Spinal cord (tissue), 10 donors: ENCODE data around the gene CD276. TPM values are rescaled to one million over a fixed set of nuclear protein-coding genes. Genes with fewer than 3 reads are reported as not detected.

Source experiments
- DNase-seq, 6 donors: peaks; one replicate each; pipeline versions ENCODE4 v3.0.0 to v3.0.0-alpha.2; 2013 to 2015; ENCODE audit warnings: low spot score in 6 of 6, low read depth in 4 of 6
- H3K27ac ChIP-seq: one replicate; pipeline ENCODE4 v1.5.1; 2013; ENCODE audit warnings: low read depth, low read length, control low read depth
- H3K27me3 ChIP-seq: one replicate; pipeline ENCODE4 v1.6.1; 2013; ENCODE audit warnings: low read length; ENCODE audit not compliant: control insufficient read depth, insufficient read depth
- H3K36me3 ChIP-seq: one replicate; pipeline ENCODE4 v1.6.1; 2013; ENCODE audit warnings: low read length; ENCODE audit not compliant: control insufficient read depth, insufficient read depth
- H3K4me1 ChIP-seq: one replicate; pipeline ENCODE4 v1.6.1; 2013; ENCODE audit warnings: low read length; ENCODE audit not compliant: control insufficient read depth, insufficient read depth
- H3K4me3 ChIP-seq: one replicate; pipeline ENCODE4 v1.5.1; 2013; ENCODE audit warnings: low read depth, low read length, control low read depth
- H3K9me3 ChIP-seq: one replicate; pipeline ENCODE4 v1.6.1; 2013; ENCODE audit warnings: low read length; ENCODE audit not compliant: control insufficient read depth, insufficient read depth
- WGBS: methylation state at CpG from one replicate; pipeline ENCODE4 v1.1.5; 2013; ENCODE audit warnings: missing lambda C conversion rate; ENCODE audit not compliant: insufficient coverage; 5-methylcytosine and 5-hydroxymethylcytosine counted together
- polyA plus RNA-seq, 2 donors: library from polyadenylated mRNA; unstranded; fragments of 120-200 nt; gene quantifications; one replicate each; pipeline ENCODE4 v1.2.1, GENCODE V29; 2013; ENCODE audit not compliant: insufficient read length in 2 of 2
- total RNA-seq, 2 donors: library from RNA; depleted of rRNA in 1 of 2; stranded (reverse); fragments of 120-200 nt in 1 of 2; fragments of >200 nt in 1 of 2; gene quantifications; one replicate each; pipeline versions ENCODE4 v1.2.3 to v1.2.4, GENCODE V29; 2013 to 2014
- donor health status: healthy.

The CD276 gene
- total and polyA plus RNA-seq, 4 donors: 35.7 to 125 (median 75.4) TPM

- Histone ChIP-seq H3K36me3 (peaks cover 44% of the 10 kb centered on the region), H3K27me3 (no peaks in the 10 kb centered on the region), H3K4me1 (peaks cover 37% of the 10 kb centered on the region), H3K4me3 (no peak overlapping the region), H3K9me3 (no peaks in the 10 kb centered on the region), H3K27ac (peak overlapping the region; percentile 61)
- DNase-seq: no peak
- WGBS: 92% methylated on average over 24 of the region's 25 CpGs
Observed at GRCh38 chr15:73740152-73741048, 56.2 kb downstream of the CD276 start.

- Histone ChIP-seq H3K27me3 (no peaks in the 10 kb centered on the region), H3K36me3 (peaks cover 44% of the 10 kb centered on the region), H3K4me1 (peaks cover 41% of the 10 kb centered on the region), H3K4me3 (no peak overlapping the region), H3K27ac (peak overlapping the region; percentile 61), H3K9me3 (no peaks in the 10 kb centered on the region)
- peak in 1 of 6 donors; percentile 49 for DNase-seq
- WGBS: 45% methylated on average over 2 of the region's 3 CpGs
Observed at GRCh38 chr15:73741321-73741836, 57.2 kb downstream of the CD276 start.

- Histone ChIP-seq H3K36me3 (peaks cover 43% of the 10 kb centered on the region), H3K4me1 (peaks cover 68% of the 10 kb centered on the region), H3K27ac (no peak overlapping the region), H3K27me3 (no peaks in the 10 kb centered on the region), H3K4me3 (no peak overlapping the region), H3K9me3 (no peaks in the 10 kb centered on the region)
- no peak for DNase-seq
- WGBS: 20% methylated on average over 1 of the region's 1 CpG
Observed at GRCh38 chr15:73744293-73744692, 60.1 kb downstream of the CD276 start.

- WGBS: 62% methylated on average over 7 of the region's 7 CpGs
- Histone ChIP-seq H3K36me3 (peaks cover 44% of the 10 kb centered on the region), H3K4me1 (peaks cover 76% of the 10 kb centered on the region), H3K27me3 (no peaks in the 10 kb centered on the region), H3K27ac (no peak overlapping the region), H3K9me3 (no peaks in the 10 kb centered on the region), H3K4me3 (no peak overlapping the region)
- no peak for DNase-seq
Observed at GRCh38 chr15:73745073-73745472, 60.9 kb downstream of the CD276 start.

- Histone ChIP-seq H3K36me3 (peaks cover 42% of the 10 kb centered on the region), H3K27ac (no peak overlapping the region), H3K27me3 (no peaks in the 10 kb centered on the region), H3K9me3 (no peaks in the 10 kb centered on the region), H3K4me1 (peaks cover 76% of the 10 kb centered on the region), H3K4me3 (no peak overlapping the region)
- 54% methylated on average over 7 of the region's 8 CpGs for WGBS
- peak in 1 of 6 donors; percentile 58 for DNase-seq
Observed at GRCh38 chr15:73746261-73746660, 62.1 kb downstream of the CD276 start.

GRCh38 chr15:73746883-73747282 is 62.7 kb downstream of the CD276 start:
- H3K27me3 ChIP-seq: no peaks in the 10 kb centered on the region

GRCh38 chr15:73747847-73748590 is 63.8 kb downstream of the CD276 start:
- Histone ChIP-seq H3K36me3 (peaks cover 33% of the 10 kb centered on the region), H3K4me3 (no peak overlapping the region), H3K4me1 (peaks cover 70% of the 10 kb centered on the region), H3K27me3 (no peaks in the 10 kb centered on the region), H3K27ac (no peak overlapping the region), H3K9me3 (no peaks in the 10 kb centered on the region)
- DNase-seq: peak in 1 of 6 donors; percentile 43
- WGBS: 67% methylated on average over 3 of the region's 11 CpGs

More at GRCh38 chr15:73746883-73747282, 62.7 kb downstream of the CD276 start:
- 36% methylated on average over 6 of the region's 7 CpGs for WGBS
- Histone ChIP-seq H3K4me1 (peaks cover 74% of the 10 kb centered on the region), H3K27ac (no peak overlapping the region), H3K36me3 (peaks cover 42% of the 10 kb centered on the region), H3K4me3 (no peak overlapping the region), H3K9me3 (no peaks in the 10 kb centered on the region)
- DNase-seq: no peak

GRCh38 chr15:73748730-73749129 is 64.5 kb downstream of the CD276 start:
- no peak overlapping the region for H3K27ac ChIP-seq
- 33% methylated on average over 4 of the region's 6 CpGs for WGBS
- H3K4me3 ChIP-seq: no peak overlapping the region
- DNase-seq: peak in 2 of 6 donors; percentile 59 to 82
- H3K4me1 ChIP-seq: peaks cover 75% of the 10 kb centered on the region
- H3K36me3 ChIP-seq: peaks cover 31% of the 10 kb centered on the region
- H3K27me3 ChIP-seq: no peaks in the 10 kb centered on the region
- no peaks in the 10 kb centered on the region for H3K9me3 ChIP-seq

GRCh38 chr15:73749533-73749932 is 65.3 kb downstream of the CD276 start:
- no peak overlapping the region for H3K27ac ChIP-seq
- H3K4me3 ChIP-seq: no peak overlapping the region
- peaks cover 80% of the 10 kb centered on the region for H3K4me1 ChIP-seq
- peaks cover 31% of the 10 kb centered on the region for H3K36me3 ChIP-seq
- no peaks in the 10 kb centered on the region for H3K9me3 ChIP-seq
- no peaks in the 10 kb centered on the region for H3K27me3 ChIP-seq
- 96% methylated on average over 5 of the region's 5 CpGs for WGBS
- no peak for DNase-seq
